GM06990 (cell line): ENCODE results near the gene PDIA6.

Experiments used
- DNase-seq: peaks from one replicate; pipeline ENCODE4 v3.0.0-alpha.2; 2011; ENCODE audit not compliant: insufficient read length; ENCODE audit errors: extremely low read depth
- H3K27me3 ChIP-seq: replicated peaks from 2 replicates; pipeline ENCODE4 v1.6.0; 2011; ENCODE audit warnings: low read length; ENCODE audit not compliant: control insufficient read depth, insufficient read depth
- H3K36me3 ChIP-seq: 2 replicates; pipeline ENCODE4 v1.5.1; 2011; ENCODE audit warnings: low read length; ENCODE audit not compliant: control insufficient read depth, insufficient read depth
- H3K4me3 ChIP-seq: replicated peaks from 2 replicates; pipeline ENCODE4 v1.5.1; 2011; ENCODE audit warnings: low read depth, mild to moderate bottlenecking, control low read depth, low read length
- TF ChIP-seq, protein P1 (sequence below): IDR thresholded peaks from 2 replicates; pipeline ENCODE4 v1.5.1; 2011; ENCODE audit warnings: low read length, control low read depth, mild to moderate bottlenecking, inconsistent platforms; ENCODE audit not compliant: insufficient read depth, poor library complexity, severe bottlenecking

The PDIA6 gene

DNA sequence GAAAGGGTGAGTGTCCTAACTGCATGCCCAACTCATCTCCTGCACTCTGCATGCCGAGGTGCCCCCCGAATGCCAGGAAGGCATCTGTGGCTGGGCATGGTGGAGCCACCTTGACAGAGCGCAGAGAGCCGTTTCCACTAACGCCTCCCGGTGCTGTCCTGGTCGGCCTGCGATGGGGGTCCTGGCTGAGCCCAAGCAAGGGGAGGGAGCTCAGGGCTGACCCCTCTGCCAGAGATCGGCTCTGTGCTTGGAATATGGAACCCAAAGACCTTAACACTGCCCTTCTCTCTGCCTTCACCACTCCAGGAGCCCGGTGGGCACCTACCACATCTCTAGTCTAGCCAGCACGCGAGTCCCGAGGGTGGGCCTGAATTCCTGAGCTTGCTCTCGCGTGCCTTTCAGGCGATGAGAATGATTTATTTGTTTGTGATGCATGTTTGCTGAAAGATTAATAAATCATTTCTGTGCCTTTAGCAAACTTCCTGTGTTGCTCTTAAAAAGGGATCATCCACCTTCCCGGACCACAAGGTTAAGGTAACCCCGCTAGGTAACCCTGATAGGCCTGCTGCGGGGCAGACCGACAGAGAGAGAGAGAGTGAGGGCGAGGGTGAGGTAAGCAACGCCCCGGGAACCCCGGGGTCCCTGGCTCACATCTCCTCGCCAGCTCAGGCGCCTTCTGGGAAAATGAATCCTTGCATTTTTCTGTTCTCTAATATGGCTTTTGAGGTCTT is 35.3 kb downstream of the PDIA6 start:
- TF ChIP-seq, protein P1, sequence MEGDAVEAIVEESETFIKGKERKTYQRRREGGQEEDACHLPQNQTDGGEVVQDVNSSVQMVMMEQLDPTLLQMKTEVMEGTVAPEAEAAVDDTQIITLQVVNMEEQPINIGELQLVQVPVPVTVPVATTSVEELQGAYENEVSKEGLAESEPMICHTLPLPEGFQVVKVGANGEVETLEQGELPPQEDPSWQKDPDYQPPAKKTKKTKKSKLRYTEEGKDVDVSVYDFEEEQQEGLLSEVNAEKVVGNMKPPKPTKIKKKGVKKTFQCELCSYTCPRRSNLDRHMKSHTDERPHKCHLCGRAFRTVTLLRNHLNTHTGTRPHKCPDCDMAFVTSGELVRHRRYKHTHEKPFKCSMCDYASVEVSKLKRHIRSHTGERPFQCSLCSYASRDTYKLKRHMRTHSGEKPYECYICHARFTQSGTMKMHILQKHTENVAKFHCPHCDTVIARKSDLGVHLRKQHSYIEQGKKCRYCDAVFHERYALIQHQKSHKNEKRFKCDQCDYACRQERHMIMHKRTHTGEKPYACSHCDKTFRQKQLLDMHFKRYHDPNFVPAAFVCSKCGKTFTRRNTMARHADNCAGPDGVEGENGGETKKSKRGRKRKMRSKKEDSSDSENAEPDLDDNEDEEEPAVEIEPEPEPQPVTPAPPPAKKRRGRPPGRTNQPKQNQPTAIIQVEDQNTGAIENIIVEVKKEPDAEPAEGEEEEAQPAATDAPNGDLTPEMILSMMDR = no peak
- H3K27me3 ChIP-seq = no peaks in the 10 kb centered on the region
- H3K36me3 ChIP-seq = peaks cover 15% of the 10 kb centered on the region
- DNase-seq = no peak
- no peak overlapping the region for H3K4me3 ChIP-seq

DNA sequence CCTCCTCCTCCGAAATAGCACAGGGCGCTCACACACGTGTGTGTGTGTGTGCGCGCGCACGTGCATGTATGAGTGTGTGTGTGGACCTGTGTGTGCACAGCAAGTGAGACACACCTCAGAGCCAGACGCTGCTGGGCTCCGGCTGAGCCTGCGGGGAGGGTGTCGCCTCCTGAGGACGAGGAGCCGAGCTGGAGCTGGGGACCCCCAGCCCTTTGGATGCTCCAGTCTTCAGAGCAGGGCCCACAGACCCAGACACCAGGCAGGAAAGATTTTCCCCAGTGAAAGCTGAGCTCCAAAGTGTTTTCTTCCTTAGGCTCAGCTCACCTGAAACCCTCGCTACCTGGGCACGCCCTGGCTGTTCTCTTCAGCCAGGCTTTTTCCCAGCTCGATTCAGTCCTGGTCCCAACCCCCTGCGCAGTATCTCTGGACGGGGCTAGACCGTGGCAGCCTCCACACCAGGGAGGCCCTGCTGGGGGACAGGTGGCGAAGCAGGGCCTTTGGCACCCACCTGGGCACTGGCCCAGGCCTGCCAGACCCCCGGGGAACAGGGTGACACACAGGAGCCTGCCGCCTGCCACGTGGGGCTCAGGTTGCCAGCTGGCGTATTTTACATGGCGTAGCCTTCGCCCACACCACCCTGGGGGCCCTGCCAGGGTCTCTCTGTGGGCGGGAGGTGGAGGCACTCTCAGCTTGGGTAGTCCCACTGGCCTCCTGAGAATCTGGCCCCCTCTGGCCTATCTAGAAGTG is 36.2 kb downstream of the PDIA6 start:
- Histone ChIP-seq H3K36me3 (peaks cover 13% of the 10 kb centered on the region), H3K27me3 (no peaks in the 10 kb centered on the region), H3K4me3 (no peak overlapping the region)
- no peak for DNase-seq
- TF ChIP-seq, protein P1 = no peak

DNA sequence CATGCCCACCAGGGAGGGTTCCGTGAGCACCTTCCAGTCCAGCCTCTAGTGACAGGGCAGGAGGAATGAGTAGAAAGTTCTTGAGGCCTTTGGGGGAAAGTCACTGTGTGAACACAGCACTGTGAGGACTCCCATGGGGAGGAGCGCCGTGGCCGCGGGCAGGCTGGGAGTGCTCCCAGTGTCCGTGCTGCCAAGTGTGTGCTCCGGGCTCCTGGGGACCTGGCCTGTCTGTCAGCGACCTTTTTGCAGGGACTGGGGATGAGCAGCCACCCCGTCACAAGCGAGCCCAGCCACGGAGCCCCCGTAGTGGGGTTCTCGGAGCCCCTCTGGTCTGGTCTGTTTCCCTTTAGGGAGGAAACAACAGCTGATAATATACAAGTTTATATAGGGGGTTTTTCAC is 36.8 kb downstream of the PDIA6 start:
- Histone ChIP-seq H3K4me3 (no peak overlapping the region), H3K27me3 (no peaks in the 10 kb centered on the region), H3K36me3 (peaks cover 13% of the 10 kb centered on the region)
- TF ChIP-seq, protein P1 = no peak
- DNase-seq = no peak

DNA sequence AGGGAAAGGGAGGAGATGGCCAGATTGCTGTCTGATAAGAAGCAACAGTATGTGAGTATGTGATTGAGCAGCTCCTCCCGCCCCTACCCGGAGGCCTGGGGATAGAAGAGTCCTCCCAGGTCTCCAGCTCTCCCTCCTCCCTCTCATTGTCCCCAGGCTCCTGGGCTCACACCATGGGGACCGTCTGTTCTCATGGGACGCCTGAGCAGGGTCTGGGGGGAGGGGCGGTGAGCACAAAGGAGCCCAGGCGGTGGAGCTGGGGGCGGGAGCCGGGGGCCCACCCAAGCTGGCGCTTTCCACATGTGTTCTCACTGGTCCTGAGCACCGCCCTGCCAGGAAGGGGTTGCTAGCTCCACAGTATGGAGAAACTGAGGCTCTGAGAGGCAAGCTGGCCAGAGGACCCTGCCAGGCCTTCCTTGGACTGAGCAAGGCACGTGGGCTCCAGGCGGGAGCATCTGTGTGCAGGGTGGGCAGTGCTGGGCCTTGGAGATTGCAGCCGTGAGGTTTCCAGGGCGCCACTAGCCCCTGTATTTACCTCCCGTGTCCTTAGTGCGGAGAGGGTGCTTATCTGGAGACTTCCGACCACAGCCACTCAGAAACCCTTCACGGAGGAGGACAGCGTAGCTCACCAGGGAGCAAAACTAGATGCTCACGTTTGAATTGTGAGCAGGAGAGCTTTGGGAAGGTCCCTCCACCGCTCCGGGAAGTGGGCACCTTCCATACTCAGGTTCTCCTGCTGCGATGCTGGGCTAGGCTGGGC is 37.4 kb downstream of the PDIA6 start:
- Histone ChIP-seq H3K36me3 (peaks cover 11% of the 10 kb centered on the region), H3K27me3 (no peaks in the 10 kb centered on the region), H3K4me3 (no peak overlapping the region)
- no peak for DNase-seq
- TF ChIP-seq, protein P1 = no peak

DNA sequence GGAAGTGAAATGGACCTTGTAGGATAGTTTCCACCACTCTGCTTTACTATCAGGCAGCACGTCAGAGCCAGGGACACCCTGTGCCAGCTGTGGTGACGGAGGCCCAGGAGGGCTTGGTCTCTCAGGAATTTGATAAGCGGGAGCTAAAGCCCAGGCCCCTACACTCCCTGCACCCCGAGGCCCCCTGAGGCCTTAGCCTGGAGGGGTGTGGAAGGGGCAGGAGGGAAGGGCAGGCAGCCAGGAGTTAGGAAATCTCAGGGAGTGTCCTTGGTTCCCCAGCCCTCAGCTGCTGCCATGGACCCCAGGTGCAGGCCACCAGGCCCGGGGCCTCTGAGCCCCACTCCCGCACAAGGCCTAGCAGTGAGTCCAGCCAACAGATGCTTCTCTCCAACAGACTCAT is 38.2 kb downstream of the PDIA6 start:
- no peak overlapping the region for H3K4me3 ChIP-seq
- peaks cover 11% of the 10 kb centered on the region for H3K36me3 ChIP-seq
- TF ChIP-seq, protein P1 = no peak
- H3K27me3 ChIP-seq = no peaks in the 10 kb centered on the region
- DNase-seq = no peak
